GM12878 (cell line): ENCODE data around the gene C12orf43. TPM values are rescaled to one million over a fixed set of nuclear protein-coding genes. Genes with fewer than 3 reads are reported as not detected.

Experiments used
- ATAC-seq: fragments of 200-7000 bp; cut with Tn5 transposase; 3 replicates; pipeline ENCODE4 v1.9.1; 2020; ENCODE audit warnings: mild to moderate bottlenecking, moderate library complexity
- BruUV-seq: library from RNA; stranded (reverse); fragments of 400-500 nt; replicated peaks from 2 replicates; lab custom pipeline; 2021; lab: Mats Ljungman, UMichigan
- CTCF ChIA-PET: fragments of 300-600 bp; sonication (Branson Sonifier 250); formaldehyde crosslinking; extraction: SDS; loops from one replicate; lab custom pipeline; 2021; ENCODE audit warnings: inconsistent platforms; lab: Yijun Ruan, JAX
- POLR2A ChIA-PET: fragments of 350-600 bp; formaldehyde crosslinking; extraction: SDS; loops from one replicate; lab custom pipeline; 2021; ENCODE audit warnings: inconsistent platforms; lab: Charles Lee
- RAD21 ChIA-PET: fragments of 300-600 bp; sonication (Branson Sonifier 250); formaldehyde crosslinking; loops from one replicate; lab custom pipeline; 2023; ENCODE audit warnings: antibody characterized with exemption; ENCODE audit not compliant: unreplicated experiment; lab: Charles Lee
- SMC1A ChIA-PET: fragments of 300-600 bp; sonication (Branson Sonifier 250); formaldehyde crosslinking; loops from one replicate; lab custom pipeline; 2023; ENCODE audit not compliant: unreplicated experiment, uncharacterized antibody; lab: Charles Lee
- DNase-seq: peaks from one replicate; pipeline ENCODE4 v3.0.0-alpha.2; 2011; ENCODE audit warnings: low read depth, low spot score
- FAIRE-seq: peaks from 3 replicates; lab custom pipeline; 2011; peaks lifted over from hg19 to GRCh38; lab: Jason Lieb, UNC
- H2AFZ ChIP-seq: 2 replicates; pipeline ENCODE4 v1.6.0; 2011; ENCODE audit warnings: low read depth, low read length, control low read depth; ENCODE audit not compliant: control insufficient read depth
- H3K27ac ChIP-seq: 2 replicates; pipeline ENCODE4 v1.5.1; 2011; ENCODE audit warnings: control low read depth; ENCODE audit not compliant: control insufficient read depth, insufficient read depth
- H3K27me3 ChIP-seq, 2 experiments: replicated peaks in 1 of 2; 2 replicates each; pipeline versions ENCODE4 v1.6.0 to v1.6.1; 2011; ENCODE audit warnings: low read length in 1 of 2; ENCODE audit not compliant: control insufficient read depth in 2 of 2, insufficient read depth in 2 of 2
- H3K36me3 ChIP-seq, 2 experiments: 2 replicates each; pipeline ENCODE4 v1.5.1; 2011; ENCODE audit warnings: low read length in 1 of 2; ENCODE audit not compliant: control insufficient read depth in 2 of 2, insufficient read depth in 2 of 2
- H3K4me1 ChIP-seq: 2 replicates; pipeline ENCODE4 v1.6.1; 2011; ENCODE audit warnings: mild to moderate bottlenecking, low read length, moderate library complexity, mixed read lengths; ENCODE audit not compliant: control insufficient read depth, insufficient read depth
- H3K4me2 ChIP-seq: 2 replicates; pipeline ENCODE4 v1.6.0; 2011; ENCODE audit warnings: control low read depth; ENCODE audit not compliant: control insufficient read depth, insufficient read depth
- H3K4me3 ChIP-seq: fragments of 200-600 bp; sonication (generic); 2 replicates; pipeline ENCODE4 v1.5.1; 2016
- H3K79me2 ChIP-seq: 2 replicates; pipeline ENCODE4 v1.6.0; 2011; ENCODE audit warnings: low read length; ENCODE audit not compliant: control insufficient read depth, insufficient read depth
- H3K9ac ChIP-seq: 2 replicates; pipeline ENCODE4 v1.8.0; 2011; ENCODE audit warnings: low read length, control low read depth, mixed read lengths; ENCODE audit not compliant: control insufficient read depth, insufficient read depth
- H3K9me3 ChIP-seq: replicated peaks from 3 replicates; pipeline ENCODE4 v1.5.1; 2011; ENCODE audit warnings: mild to moderate bottlenecking, low read length; ENCODE audit not compliant: control insufficient read depth, insufficient read depth
- H4K20me1 ChIP-seq: 2 replicates; pipeline ENCODE4 v1.6.0; 2011; ENCODE audit not compliant: control insufficient read depth, insufficient read depth
- FOS ChIP-seq: IDR thresholded peaks from 3 replicates; pipeline ENCODE4 v1.6.1; 2011; ENCODE audit warnings: borderline replicate concordance; ENCODE audit not compliant: insufficient read length; ENCODE audit errors: extremely low read depth
- GABPA ChIP-seq: IDR thresholded peaks from 2 replicates; pipeline ENCODE4 v1.6.1; 2014; ENCODE audit warnings: antibody characterized with exemption, low read depth, mild to moderate bottlenecking, inconsistent platforms
- HDAC6 ChIP-seq: fragments of 200-600 bp; sonication (generic); IDR thresholded peaks from one replicate; pipeline ENCODE4 v1.8.0; 2017; ENCODE audit warnings: antibody characterized with exemption; ENCODE audit not compliant: unreplicated experiment
- MYC ChIP-seq: IDR thresholded peaks from 2 replicates; pipeline ENCODE4 v1.6.1; 2011; ENCODE audit warnings: mild to moderate bottlenecking, low read length, moderate library complexity, inconsistent platforms; ENCODE audit not compliant: insufficient read depth, insufficient replicate concordance, insufficient read length, severe bottlenecking
- NFYB ChIP-seq: IDR thresholded peaks from 2 replicates; pipeline ENCODE4 v1.6.1; 2011; ENCODE audit warnings: low read depth, mild to moderate bottlenecking, low read length, improper control_type of control experiment, moderate library complexity; ENCODE audit not compliant: insufficient read depth
- NR2F1 ChIP-seq: fragments of 450-650 bp; conservative IDR thresholded peaks from 2 replicates; pipeline ENCODE4 v1.6.1; 2017; ENCODE audit warnings: mild to moderate bottlenecking
- POLR2A ChIP-seq: IDR thresholded peaks from 2 replicates; pipeline ENCODE4 v1.6.1; 2011; ENCODE audit warnings: low read depth, mild to moderate bottlenecking, low read length
- RFX5 ChIP-seq: IDR thresholded peaks from 2 replicates; pipeline ENCODE4 v1.6.1; 2011; ENCODE audit warnings: low read depth, low read length, improper control_type of control experiment
- SMARCA5 ChIP-seq: fragments of 450-650 bp; IDR thresholded peaks from 2 replicates; pipeline ENCODE4 v1.6.1; 2017; ENCODE audit warnings: mild to moderate bottlenecking
- SPI1 ChIP-seq: IDR thresholded peaks from 2 replicates; pipeline ENCODE4 v1.6.1; 2011; ENCODE audit warnings: low read depth, mild to moderate bottlenecking, low read length, moderate library complexity, borderline replicate concordance; ENCODE audit not compliant: insufficient read depth
- TAF1 ChIP-seq: IDR thresholded peaks from 2 replicates; pipeline ENCODE4 v1.6.1; 2011; ENCODE audit warnings: mild to moderate bottlenecking, low read depth, low read length, borderline replicate concordance
- YY1 ChIP-seq: IDR thresholded peaks from 2 replicates; pipeline ENCODE4 v1.6.1; 2011; ENCODE audit warnings: low read depth, mild to moderate bottlenecking, low read length
- ZNF622 ChIP-seq: fragments of 450-650 bp; IDR thresholded peaks from 2 replicates; pipeline ENCODE4 v1.6.1; 2017; ENCODE audit warnings: mild to moderate bottlenecking, inconsistent platforms
- WGBS: methylation state at CpG from one replicate; pipeline ENCODE4 v1.1.6; 2016; ENCODE audit warnings: low lambda C conversion rate; ENCODE audit not compliant: insufficient replicate concordance, insufficient coverage; ENCODE audit errors: missing lambda C conversion rate; 5-methylcytosine and 5-hydroxymethylcytosine counted together
- in situ Hi-C: fragments of 300-500 bp; cut with MboI; formaldehyde crosslinking; loops from 9 replicates; pipeline ENCODE4 v1.14.3; 2018; ENCODE audit warnings: mixed read lengths
- intact Hi-C: fragments of 100-400 bp; cut with micrococcal nuclease; formaldehyde crosslinking; loops from one replicate; pipeline ENCODE4 v1.14.2; 2022; ENCODE audit not compliant: unreplicated experiment
- polyA plus RNA-seq, 11 experiments: library from polyadenylated mRNA; depleted of rRNA in 4 of 11; unstranded in 6 of 11; stranded (reverse) in 5 of 11; fragments of >200 nt; fragmentation: Nextera tagmentation in 4 of 11; fragmentation: Illumina TruSeq in 1 of 11; extraction: Ambion mirVana in 4 of 11; extraction: Trizol in 1 of 11; gene quantifications; 1 replicate in 1 of 11; 2 replicates in 10 of 11; pipeline versions ENCODE4 v1.2.1 to v1.2.3, GENCODE V29; 2011 to 2016; ENCODE audit warnings: inconsistent platforms in 2 of 11, missing spikeins in 2 of 11, low read depth in 1 of 11
- total RNA-seq, 4 experiments: library from RNA; depleted of rRNA in 3 of 4; stranded (reverse); fragments of >200 nt in 3 of 4; fragmentation: Illumina TruSeq in 1 of 4; extraction: Trizol in 1 of 4; gene quantifications; 2 replicates each; pipeline versions ENCODE4 v1.2.1 to v1.2.3, GENCODE V29; 2013 to 2021
- TF ChIP-seq, protein P1 (sequence below): IDR thresholded peaks from 2 replicates; pipeline ENCODE4 v1.6.1; 2011; ENCODE audit warnings: low read depth, mild to moderate bottlenecking, low read length, moderate library complexity, borderline replicate concordance; ENCODE audit errors: extremely low read depth
- TF ChIP-seq, protein P2 (sequence below): fragments of 450-650 bp; formaldehyde crosslinking; IDR thresholded peaks from 2 replicates; pipeline ENCODE4 v1.5.0; 2022; ENCODE audit warnings: mild to moderate bottlenecking, missing genetic modification characterization
- TF ChIP-seq, protein P3 (sequence below): fragments of 450-650 bp; IDR thresholded peaks from 2 replicates; pipeline ENCODE4 v1.6.1; 2017; ENCODE audit warnings: borderline replicate concordance
- TF ChIP-seq, protein P4 (sequence below): fragments of 450-650 bp; IDR thresholded peaks from 2 replicates; pipeline ENCODE4 v1.6.1; 2018; ENCODE audit warnings: mild to moderate bottlenecking, low read depth, moderate library complexity; ENCODE audit not compliant: partially characterized antibody

Gene C12orf43
- total and polyA plus RNA-seq, 10 of the 15 experiments (the other 5 are each of a cell fraction or from before 2014, with no cell fraction given) = 7.5 to 30.8 (median 21.3) TPM

DNA sequence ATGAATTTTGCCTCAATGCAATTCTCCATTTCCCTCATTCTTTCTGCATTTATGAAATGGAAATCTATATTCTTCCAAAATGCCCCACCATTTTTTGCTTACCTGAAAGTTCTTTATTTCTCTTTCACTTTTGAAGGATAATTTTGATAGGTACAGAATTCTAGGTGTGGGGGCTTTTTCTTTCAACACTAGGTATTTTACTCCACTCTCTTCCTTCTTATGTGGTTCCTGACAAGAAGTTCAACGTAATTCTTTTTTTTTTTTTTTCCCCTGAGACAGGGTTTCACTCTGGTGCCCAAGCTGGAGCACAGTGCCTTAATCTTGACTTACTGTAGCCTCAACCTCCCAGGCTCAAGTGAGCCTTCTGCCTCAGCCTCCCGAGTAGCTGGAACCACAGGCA lies 49.1 kb upstream of the C12orf43 start:
- peaks cover 2% of the 10 kb centered on the region for H3K4me1 ChIP-seq
- in situ Hi-C loops (no loop called here), intact Hi-C loops (no loop called here)
- H3K27ac ChIP-seq = no peak overlapping the region
- H3K4me2 ChIP-seq = no peak overlapping the region
- FAIRE-seq = no peak
- ATAC-seq = no peak
- 0% methylated on average over 2 of the region's 2 CpGs for WGBS
- no peaks in the 10 kb centered on the region for H3K36me3 ChIP-seq
- no peaks in the 10 kb centered on the region for H3K9me3 ChIP-seq
- ChIA-PET CTCF (interaction anchor here (0.6 to 2.3 kb wide), 9 partner anchors 27 to 515 kb away, joined by 3 to 7 read pairs (median 3); no protein-coding TSS in a partner anchor), RAD21 (interaction anchor here (1.1 to 1.2 kb wide), 2 partner anchors 51 to 93 kb away, joined by 3 read pairs; no protein-coding TSS in a partner anchor), POLR2A (interaction anchor here (0.5 to 1.2 kb wide), 3 partner anchors 14 to 471 kb away, joined by 3 to 4 read pairs (median 3); no protein-coding TSS in a partner anchor), SMC1A (interaction anchor here (0.6 to 1.3 kb wide), 5 partner anchors 31 to 370 kb away, joined by 3 to 6 read pairs (median 3); no protein-coding TSS in a partner anchor)
- H3K79me2 ChIP-seq = no peaks in the 10 kb centered on the region
- no peaks in the 10 kb centered on the region; a peak in 1 of 4 replicates for H3K27me3 ChIP-seq
- no peaks in the 10 kb centered on the region for H4K20me1 ChIP-seq
- H3K4me3 ChIP-seq = no peak overlapping the region
- no peak overlapping the region for H2AFZ ChIP-seq
- no TSS peak for BruUV-seq
- no peak overlapping the region for H3K9ac ChIP-seq
- no peak for DNase-seq
- TF ChIP-seq POLR2A (no peak), HDAC6 (no peak), NFYB (no peak), FOS (no peak), SMARCA5 (no peak), ZNF622 (no peak), RFX5 (no peak), SPI1 (no peak), GABPA (no peak), MYC (no peak), YY1 (no peak), NR2F1 (no peak), TAF1 (no peak)
- TF ChIP-seq, protein P1, sequence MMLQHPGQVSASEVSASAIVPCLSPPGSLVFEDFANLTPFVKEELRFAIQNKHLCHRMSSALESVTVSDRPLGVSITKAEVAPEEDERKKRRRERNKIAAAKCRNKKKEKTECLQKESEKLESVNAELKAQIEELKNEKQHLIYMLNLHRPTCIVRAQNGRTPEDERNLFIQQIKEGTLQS = no peak
- TF ChIP-seq, protein P2, sequence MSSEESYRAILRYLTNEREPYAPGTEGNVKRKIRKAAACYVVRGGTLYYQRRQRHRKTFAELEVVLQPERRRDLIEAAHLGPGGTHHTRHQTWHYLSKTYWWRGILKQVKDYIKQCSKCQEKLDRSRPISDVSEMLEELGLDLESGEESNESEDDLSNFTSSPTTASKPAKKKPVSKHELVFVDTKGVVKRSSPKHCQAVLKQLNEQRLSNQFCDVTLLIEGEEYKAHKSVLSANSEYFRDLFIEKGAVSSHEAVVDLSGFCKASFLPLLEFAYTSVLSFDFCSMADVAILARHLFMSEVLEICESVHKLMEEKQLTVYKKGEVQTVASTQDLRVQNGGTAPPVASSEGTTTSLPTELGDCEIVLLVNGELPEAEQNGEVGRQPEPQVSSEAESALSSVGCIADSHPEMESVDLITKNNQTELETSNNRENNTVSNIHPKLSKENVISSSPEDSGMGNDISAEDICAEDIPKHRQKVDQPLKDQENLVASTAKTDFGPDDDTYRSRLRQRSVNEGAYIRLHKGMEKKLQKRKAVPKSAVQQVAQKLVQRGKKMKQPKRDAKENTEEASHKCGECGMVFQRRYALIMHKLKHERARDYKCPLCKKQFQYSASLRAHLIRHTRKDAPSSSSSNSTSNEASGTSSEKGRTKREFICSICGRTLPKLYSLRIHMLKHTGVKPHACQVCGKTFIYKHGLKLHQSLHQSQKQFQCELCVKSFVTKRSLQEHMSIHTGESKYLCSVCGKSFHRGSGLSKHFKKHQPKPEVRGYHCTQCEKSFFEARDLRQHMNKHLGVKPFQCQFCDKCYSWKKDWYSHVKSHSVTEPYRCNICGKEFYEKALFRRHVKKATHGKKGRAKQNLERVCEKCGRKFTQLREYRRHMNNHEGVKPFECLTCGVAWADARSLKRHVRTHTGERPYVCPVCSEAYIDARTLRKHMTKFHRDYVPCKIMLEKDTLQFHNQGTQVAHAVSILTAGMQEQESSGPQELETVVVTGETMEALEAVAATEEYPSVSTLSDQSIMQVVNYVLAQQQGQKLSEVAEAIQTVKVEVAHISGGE (CRISPR knock-in tag) = no peak
- TF ChIP-seq, protein P3, sequence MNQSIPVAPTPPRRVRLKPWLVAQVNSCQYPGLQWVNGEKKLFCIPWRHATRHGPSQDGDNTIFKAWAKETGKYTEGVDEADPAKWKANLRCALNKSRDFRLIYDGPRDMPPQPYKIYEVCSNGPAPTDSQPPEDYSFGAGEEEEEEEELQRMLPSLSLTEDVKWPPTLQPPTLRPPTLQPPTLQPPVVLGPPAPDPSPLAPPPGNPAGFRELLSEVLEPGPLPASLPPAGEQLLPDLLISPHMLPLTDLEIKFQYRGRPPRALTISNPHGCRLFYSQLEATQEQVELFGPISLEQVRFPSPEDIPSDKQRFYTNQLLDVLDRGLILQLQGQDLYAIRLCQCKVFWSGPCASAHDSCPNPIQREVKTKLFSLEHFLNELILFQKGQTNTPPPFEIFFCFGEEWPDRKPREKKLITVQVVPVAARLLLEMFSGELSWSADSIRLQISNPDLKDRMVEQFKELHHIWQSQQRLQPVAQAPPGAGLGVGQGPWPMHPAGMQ = no peak
- TF ChIP-seq, protein P4, sequence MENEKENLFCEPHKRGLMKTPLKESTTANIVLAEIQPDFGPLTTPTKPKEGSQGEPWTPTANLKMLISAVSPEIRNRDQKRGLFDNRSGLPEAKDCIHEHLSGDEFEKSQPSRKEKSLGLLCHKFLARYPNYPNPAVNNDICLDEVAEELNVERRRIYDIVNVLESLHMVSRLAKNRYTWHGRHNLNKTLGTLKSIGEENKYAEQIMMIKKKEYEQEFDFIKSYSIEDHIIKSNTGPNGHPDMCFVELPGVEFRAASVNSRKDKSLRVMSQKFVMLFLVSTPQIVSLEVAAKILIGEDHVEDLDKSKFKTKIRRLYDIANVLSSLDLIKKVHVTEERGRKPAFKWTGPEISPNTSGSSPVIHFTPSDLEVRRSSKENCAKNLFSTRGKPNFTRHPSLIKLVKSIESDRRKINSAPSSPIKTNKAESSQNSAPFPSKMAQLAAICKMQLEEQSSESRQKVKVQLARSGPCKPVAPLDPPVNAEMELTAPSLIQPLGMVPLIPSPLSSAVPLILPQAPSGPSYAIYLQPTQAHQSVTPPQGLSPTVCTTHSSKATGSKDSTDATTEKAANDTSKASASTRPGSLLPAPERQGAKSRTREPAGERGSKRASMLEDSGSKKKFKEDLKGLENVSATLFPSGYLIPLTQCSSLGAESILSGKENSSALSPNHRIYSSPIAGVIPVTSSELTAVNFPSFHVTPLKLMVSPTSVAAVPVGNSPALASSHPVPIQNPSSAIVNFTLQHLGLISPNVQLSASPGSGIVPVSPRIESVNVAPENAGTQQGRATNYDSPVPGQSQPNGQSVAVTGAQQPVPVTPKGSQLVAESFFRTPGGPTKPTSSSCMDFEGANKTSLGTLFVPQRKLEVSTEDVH = no peak
